Prostate gland (tissue), 2 donors: ENCODE measurements around the gene TTLL5.

Experiments
- CTCF ChIP-seq, 4 experiments: fragments of 200-600 bp in 2 of 4; fragments of 450-650 bp in 2 of 4; sonication (generic) in 2 of 4; IDR thresholded peaks; 1 replicate in 3 of 4; 2 replicates in 1 of 4; pipeline ENCODE4 v1.5.1; 2016 to 2019; ENCODE audit warnings: antibody characterized with exemption in 4 of 4, mild to moderate bottlenecking in 2 of 4, moderate library complexity in 2 of 4
- POLR2A ChIP-seq: fragments of 450-650 bp; IDR thresholded peaks from one replicate; pipeline ENCODE4 v1.6.1; 2016; ENCODE audit warnings: antibody characterized with exemption, mild to moderate bottlenecking

GRCh38 chr14:75720842-75721498 lies 59.9 kb downstream of the TTLL5 start:
- no peak for TF ChIP-seq CTCF (IDR thresholded peaks at IDR 0.05)
- TF ChIP-seq POLR2A, result no peak
